Anterior cingulate cortex (tissue), 58 donors: ENCODE data around the gene POLR2J3.
"Not testable (repeated sequence)": the region's sequence is repeated elsewhere in the genome, so short reads cannot be mapped to it uniquely, and the experiment has no call there.

ENCODE experiments used
- DNase-seq, 58 donors: peaks; one replicate each; lab custom pipeline; 2025; lab: John Stamatoyannopoulos, UW

Gene POLR2J3

GRCh38 chr7:102572261-102573239, at the start of gene POLR2J3:
POLR2J3 (minus strand) TSS chr7:102572583; CDS start chr7:102572521, 62 bp downstream.
- not testable (repeated sequence) for DNase-seq

- DNase-seq: not testable (repeated sequence)
These were observed 45.7 kb upstream of the POLR2J3 start for GRCh38 chr7:102618122-102618521.

- DNase-seq: not testable (repeated sequence)
These were observed 44.2 kb upstream of the POLR2J3 start, which contains the start of gene RASA4 for GRCh38 chr7:102616507-102617125. RASA4 (minus strand) TSS chr7:102616756; CDS start chr7:102616689, 67 bp downstream.

- not testable (repeated sequence) for DNase-seq
These were observed 43.5 kb upstream of the POLR2J3 start for GRCh38 chr7:102615930-102616329.

GRCh38 chr7:102614873-102615272, 42.5 kb upstream of the POLR2J3 start:
- DNase-seq: not testable (repeated sequence)

GRCh38 chr7:102614346-102614697, 41.9 kb upstream of the POLR2J3 start:
- not testable (repeated sequence) for DNase-seq

GRCh38 chr7:102613575-102614345, 41.4 kb upstream of the POLR2J3 start:
- DNase-seq: not testable (repeated sequence)

GRCh38 chr7:102611675-102612325, 39.4 kb upstream of the POLR2J3 start:
- DNase-seq: not testable (repeated sequence)

- not testable (repeated sequence) for DNase-seq
These were observed 38.8 kb upstream of the POLR2J3 start for GRCh38 chr7:102611013-102611674.

- DNase-seq: not testable (repeated sequence)
These were observed 38.1 kb upstream of the POLR2J3 start for GRCh38 chr7:102610441-102610840.

GRCh38 chr7:102609734-102610133, 37.4 kb upstream of the POLR2J3 start:
- DNase-seq: not testable (repeated sequence)

GRCh38 chr7:102606848-102607247, 34.5 kb upstream of the POLR2J3 start:
- DNase-seq: not testable (repeated sequence)

- DNase-seq: not testable (repeated sequence)
These were observed 32.2 kb upstream of the POLR2J3 start for GRCh38 chr7:102604431-102605145.

GRCh38 chr7:102602317-102602716, 29.9 kb upstream of the POLR2J3 start:
- DNase-seq: not testable (repeated sequence)

- not testable (repeated sequence) for DNase-seq
These were observed 27.3 kb upstream of the POLR2J3 start for GRCh38 chr7:102599699-102600098.

- not testable (repeated sequence) for DNase-seq
These were observed 23.7 kb upstream of the POLR2J3 start for GRCh38 chr7:102596036-102596435.

GRCh38 chr7:102593637-102594334, 21.4 kb upstream of the POLR2J3 start:
- not testable (repeated sequence) for DNase-seq

GRCh38 chr7:102592477-102593019, 20.2 kb upstream of the POLR2J3 start:
- DNase-seq: not testable (repeated sequence)
